ENCODE measurements around the gene ROR2.

Gene ROR2

DNA sequence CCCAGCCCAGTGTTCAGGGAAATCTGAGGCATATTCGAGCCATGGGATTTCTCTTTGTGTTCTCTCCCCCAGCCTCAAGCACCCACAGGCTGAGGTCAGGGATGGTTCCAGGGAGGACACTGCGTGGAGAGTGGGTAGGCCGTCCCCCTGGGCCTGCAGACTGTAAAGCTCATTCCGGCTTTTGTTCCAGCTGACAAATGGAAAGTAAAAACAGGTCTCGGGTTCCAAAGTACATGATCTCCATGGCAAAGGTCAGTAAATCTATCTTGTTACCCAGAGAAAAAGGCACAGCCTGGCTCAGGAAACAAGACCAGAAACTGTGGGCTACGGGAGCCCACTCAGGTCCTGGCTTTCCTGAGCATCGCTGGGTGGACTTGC, 116.2 kb downstream of the ROR2 start:
- no peak for TF ChIP-seq EGR1 (IDR thresholded peaks at IDR 0.05)
- TF ChIP-seq YY1 (IDR thresholded peaks at IDR 0.05; ENCODE audit: low read depth), result no peak
- no peak for TF ChIP-seq NFIC (IDR thresholded peaks at IDR 0.05)
- no peak for TF ChIP-seq RAD21 (IDR thresholded peaks at IDR 0.05; ENCODE audit: low read depth)
- TF ChIP-seq, protein P1, sequence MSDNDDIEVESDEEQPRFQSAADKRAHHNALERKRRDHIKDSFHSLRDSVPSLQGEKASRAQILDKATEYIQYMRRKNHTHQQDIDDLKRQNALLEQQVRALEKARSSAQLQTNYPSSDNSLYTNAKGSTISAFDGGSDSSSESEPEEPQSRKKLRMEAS (IDR thresholded peaks at IDR 0.05), result no peak
- TF ChIP-seq, protein P2, sequence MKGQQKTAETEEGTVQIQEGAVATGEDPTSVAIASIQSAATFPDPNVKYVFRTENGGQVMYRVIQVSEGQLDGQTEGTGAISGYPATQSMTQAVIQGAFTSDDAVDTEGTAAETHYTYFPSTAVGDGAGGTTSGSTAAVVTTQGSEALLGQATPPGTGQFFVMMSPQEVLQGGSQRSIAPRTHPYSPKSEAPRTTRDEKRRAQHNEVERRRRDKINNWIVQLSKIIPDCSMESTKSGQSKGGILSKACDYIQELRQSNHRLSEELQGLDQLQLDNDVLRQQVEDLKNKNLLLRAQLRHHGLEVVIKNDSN (IDR thresholded peaks at IDR 0.05), result no peak
- TF ChIP-seq EP300 (IDR thresholded peaks at IDR 0.05; ENCODE audit: borderline replicate concordance), result no peak
- no peak for TF ChIP-seq TCF12 (IDR thresholded peaks at IDR 0.05; ENCODE audit: low read depth)
- no peak for TF ChIP-seq FOXM1 (IDR thresholded peaks at IDR 0.05; ENCODE audit: borderline replicate concordance, low read depth)
- TF ChIP-seq TAF1 (IDR thresholded peaks at IDR 0.05; ENCODE audit: low read depth), result no peak
- TF ChIP-seq, protein P3, sequence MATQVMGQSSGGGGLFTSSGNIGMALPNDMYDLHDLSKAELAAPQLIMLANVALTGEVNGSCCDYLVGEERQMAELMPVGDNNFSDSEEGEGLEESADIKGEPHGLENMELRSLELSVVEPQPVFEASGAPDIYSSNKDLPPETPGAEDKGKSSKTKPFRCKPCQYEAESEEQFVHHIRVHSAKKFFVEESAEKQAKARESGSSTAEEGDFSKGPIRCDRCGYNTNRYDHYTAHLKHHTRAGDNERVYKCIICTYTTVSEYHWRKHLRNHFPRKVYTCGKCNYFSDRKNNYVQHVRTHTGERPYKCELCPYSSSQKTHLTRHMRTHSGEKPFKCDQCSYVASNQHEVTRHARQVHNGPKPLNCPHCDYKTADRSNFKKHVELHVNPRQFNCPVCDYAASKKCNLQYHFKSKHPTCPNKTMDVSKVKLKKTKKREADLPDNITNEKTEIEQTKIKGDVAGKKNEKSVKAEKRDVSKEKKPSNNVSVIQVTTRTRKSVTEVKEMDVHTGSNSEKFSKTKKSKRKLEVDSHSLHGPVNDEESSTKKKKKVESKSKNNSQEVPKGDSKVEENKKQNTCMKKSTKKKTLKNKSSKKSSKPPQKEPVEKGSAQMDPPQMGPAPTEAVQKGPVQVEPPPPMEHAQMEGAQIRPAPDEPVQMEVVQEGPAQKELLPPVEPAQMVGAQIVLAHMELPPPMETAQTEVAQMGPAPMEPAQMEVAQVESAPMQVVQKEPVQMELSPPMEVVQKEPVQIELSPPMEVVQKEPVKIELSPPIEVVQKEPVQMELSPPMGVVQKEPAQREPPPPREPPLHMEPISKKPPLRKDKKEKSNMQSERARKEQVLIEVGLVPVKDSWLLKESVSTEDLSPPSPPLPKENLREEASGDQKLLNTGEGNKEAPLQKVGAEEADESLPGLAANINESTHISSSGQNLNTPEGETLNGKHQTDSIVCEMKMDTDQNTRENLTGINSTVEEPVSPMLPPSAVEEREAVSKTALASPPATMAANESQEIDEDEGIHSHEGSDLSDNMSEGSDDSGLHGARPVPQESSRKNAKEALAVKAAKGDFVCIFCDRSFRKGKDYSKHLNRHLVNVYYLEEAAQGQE (IDR thresholded peaks at IDR 0.05; ENCODE audit: low read depth), result no peak
- TF ChIP-seq ZBTB7A (IDR thresholded peaks at IDR 0.05; ENCODE audit: low read depth), result no peak
- TF ChIP-seq TEAD4 (IDR thresholded peaks at IDR 0.05), result no peak
- no peak for TF ChIP-seq CEBPB (IDR thresholded peaks at IDR 0.05)
- no peak for TF ChIP-seq CREB1 (IDR thresholded peaks at IDR 0.05; ENCODE audit: low read depth)

DNA sequence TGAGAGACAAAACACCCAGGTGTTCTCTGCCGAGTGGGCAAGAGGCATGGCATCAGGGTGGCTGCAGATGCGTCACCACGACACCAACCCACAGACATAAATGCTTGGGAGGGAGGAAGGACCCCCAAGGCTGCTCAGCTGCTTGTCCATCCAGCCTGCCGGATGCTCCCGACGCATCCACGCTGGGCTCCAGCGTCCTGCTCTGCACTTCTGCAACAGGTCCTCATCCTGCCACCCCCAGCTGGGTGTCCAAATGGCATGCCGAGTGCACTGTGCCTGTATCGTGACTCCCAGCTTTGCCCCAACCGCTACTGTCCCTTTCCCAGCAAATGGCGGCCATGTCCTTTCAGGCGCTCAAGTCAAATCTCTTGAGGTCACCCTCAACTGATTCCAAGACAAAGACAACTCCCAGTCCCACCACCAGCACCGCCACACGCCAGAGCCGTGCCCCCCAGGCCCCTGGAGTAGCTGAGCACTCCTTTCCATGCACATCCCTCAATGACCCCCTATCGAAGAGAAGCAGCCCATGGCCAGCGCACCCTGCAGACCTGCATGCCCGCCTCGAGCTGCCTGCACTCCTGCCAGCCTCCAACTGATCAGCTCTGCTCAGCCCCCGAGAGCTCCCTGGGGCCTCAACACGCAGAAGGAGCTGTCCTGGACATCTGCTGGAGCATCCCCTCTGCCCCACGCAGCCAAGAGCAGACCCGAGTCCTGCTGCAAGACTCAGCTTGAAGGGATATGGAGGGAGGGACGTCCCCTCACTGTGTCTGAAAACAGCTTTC, 116.7 kb downstream of the ROR2 start:
- TF ChIP-seq TCF12 (IDR thresholded peaks at IDR 0.05; ENCODE audit: low read depth) (no peak), NFIC (IDR thresholded peaks at IDR 0.05) (no peak), YY1 (IDR thresholded peaks at IDR 0.05; ENCODE audit: low read depth) (no peak), FOXM1 (IDR thresholded peaks at IDR 0.05; ENCODE audit: borderline replicate concordance, low read depth) (no peak), EP300 (IDR thresholded peaks at IDR 0.05; ENCODE audit: borderline replicate concordance) (no peak), CEBPB (IDR thresholded peaks at IDR 0.05) (no peak), TAF1 (IDR thresholded peaks at IDR 0.05; ENCODE audit: low read depth) (no peak), EGR1 (IDR thresholded peaks at IDR 0.05) (no peak), TEAD4 (IDR thresholded peaks at IDR 0.05) (no peak), RAD21 (IDR thresholded peaks at IDR 0.05; ENCODE audit: low read depth) (no peak), ZBTB7A (IDR thresholded peaks at IDR 0.05; ENCODE audit: low read depth) (no peak), CREB1 (IDR thresholded peaks at IDR 0.05; ENCODE audit: low read depth) (no peak)
- TF ChIP-seq, protein P1 (IDR thresholded peaks at IDR 0.05), result no peak
- TF ChIP-seq, protein P2 (IDR thresholded peaks at IDR 0.05), result no peak
- TF ChIP-seq, protein P3 (IDR thresholded peaks at IDR 0.05; ENCODE audit: low read depth), result no peak

DNA sequence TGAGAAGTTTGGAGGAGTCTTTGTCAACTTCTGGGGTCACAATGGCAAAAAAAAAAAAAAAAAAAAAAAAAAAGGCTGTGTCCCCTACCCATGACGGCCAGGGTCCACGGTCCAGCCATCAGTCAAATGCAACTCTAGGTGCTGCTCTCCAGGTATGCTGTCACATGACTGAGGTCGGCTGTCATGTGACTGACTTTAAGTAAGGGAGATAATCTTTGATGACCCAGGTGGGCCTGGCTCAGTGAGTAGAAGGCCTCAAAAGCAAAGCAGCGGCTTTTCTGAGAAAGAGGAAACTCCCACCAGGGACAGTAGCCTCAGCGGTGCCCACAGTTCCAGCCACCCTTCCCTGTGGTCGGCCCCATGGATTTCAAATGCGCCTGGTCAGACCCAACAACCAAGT, 117.7 kb downstream of the ROR2 start:
- TF ChIP-seq EP300 (IDR thresholded peaks at IDR 0.05; ENCODE audit: borderline replicate concordance), result no peak
- TF ChIP-seq, protein P2 (IDR thresholded peaks at IDR 0.05), result peak; percentile 57

DNA sequence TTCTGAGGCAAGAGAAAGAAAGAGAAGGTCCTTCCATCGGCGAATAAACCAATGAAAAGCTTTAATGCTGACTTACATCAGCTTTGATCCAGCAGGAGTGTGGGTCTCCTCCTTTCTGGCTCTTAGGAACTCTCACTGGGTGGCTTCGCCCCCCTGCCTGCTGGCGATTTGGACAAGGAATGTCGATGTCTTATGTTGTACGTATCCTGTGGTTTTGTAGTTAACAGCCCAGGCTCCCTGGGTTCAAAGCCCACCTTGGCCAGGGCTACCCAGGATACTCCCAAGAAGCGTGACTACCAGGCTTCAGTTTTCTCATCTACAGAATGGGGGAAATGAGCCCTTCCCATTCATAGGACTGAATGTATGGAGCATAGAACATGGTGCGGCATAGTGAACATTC, 124.2 kb downstream of the ROR2 start:
- TF ChIP-seq EGR1 (IDR thresholded peaks at IDR 0.05), result no peak
- TF ChIP-seq, protein P2 (IDR thresholded peaks at IDR 0.05), result no peak

DNA sequence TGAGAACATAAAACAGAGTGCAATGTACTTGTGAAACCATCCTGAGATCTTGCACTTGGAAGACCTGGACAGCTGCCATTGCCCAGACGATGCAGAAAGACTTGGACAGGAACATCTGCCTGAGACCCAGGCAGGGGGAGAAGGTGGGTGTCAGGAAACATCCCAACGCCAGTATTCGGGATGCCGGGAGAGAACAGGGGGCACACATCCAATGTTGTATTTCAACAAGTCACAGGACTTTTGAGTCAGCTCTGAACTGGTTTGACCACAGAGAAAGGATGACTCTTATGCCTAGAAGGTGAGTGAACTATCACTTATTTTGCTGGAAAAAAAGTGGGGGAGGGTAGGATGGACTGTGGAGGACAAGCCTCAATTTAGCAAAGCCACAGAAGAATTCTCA, 124.6 kb downstream of the ROR2 start:
- TF ChIP-seq ZBTB7A (IDR thresholded peaks at IDR 0.05; ENCODE audit: low read depth) (no peak), EP300 (IDR thresholded peaks at IDR 0.05; ENCODE audit: borderline replicate concordance) (no peak)
- TF ChIP-seq, protein P1 (IDR thresholded peaks at IDR 0.05), result no peak

All from Ishikawa (cell line).